Amygdala (tissue), 56 donors: ENCODE results near the gene SCN8A.
"Not testable (repeated sequence)": the region's sequence is repeated elsewhere in the genome, so short reads cannot be mapped to it uniquely, and the experiment has no call there.

ENCODE experiments used
- DNase-seq, 56 donors: peaks; one replicate each; lab custom pipeline; 2025; lab: John Stamatoyannopoulos, UW

Gene SCN8A

DNA sequence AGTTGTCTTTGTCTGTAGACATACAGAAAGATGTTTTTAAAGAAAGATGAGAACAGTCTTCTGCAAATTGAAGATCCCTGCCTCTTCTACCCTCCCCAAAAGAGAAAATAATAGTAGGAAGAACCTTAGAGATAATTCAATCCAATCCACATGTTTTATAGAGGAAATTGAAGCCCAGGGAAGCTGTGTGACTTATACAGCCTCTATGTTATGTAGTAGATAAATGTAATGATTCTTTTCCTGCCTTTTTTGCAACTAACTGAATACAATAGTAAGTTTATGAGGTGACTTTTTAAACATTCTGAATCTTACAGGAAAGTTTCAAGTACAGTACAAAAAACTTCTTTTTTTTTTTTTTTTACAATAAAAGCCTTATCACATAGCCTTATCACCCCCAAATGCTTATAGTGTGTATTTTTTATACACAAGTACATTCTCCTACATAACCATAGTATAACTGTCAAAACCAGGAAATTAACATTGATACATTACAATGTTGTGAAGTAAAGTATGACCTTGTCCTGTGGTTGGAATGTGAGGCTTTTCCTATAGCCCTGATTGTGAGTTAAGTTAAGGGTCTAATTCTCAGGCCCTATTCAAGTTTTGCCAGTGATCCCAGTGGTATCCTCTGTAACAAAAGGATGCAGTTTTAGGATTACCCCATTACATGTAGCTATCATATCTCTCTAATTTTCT, 163.1 kb downstream of the SCN8A start:
- no peak for DNase-seq

GRCh38 chr12:51755251-51755650, 164.2 kb downstream of the SCN8A start:
- no peak for DNase-seq

DNA sequence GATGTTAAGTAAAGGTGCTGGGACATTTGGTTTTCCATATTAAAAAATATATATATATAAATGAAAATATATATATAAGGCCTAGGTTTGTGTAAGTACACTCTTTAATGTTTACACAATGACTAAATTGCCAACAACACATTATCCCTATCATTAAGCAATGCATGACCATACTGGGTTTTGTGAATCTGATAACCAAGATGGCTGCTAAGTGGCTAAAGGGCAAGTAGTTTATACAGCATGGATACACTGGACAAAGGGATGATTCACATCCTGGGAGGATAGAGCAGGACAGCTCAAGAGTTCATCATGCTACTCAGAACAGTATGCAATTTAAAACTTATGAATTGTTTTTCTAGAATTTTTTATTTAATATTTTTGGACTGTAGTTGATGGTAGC, 168.1 kb downstream of the SCN8A start:
- DNase-seq = no peak

- no peak for DNase-seq
Measured at GRCh38 chr12:51759695-51760094, 168.7 kb downstream of the SCN8A start.

DNA sequence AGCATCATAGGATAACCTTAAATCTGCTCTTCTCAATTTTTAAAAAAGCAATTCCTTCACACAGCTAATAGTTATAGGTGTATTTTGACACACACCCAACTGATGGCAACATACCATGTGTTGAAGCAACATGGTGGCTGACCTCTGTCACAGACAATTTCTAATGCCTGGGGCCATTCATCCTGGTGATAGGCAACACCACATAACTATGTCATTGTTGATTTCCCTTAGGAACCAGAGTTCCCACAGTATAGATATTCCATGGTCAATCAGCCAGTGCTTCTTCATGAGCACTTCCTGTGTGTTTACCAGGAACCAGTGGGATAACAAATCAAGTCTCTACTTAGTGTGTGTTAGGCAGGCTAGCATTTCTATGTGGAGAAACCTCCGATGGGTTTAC, 169.2 kb downstream of the SCN8A start:
- DNase-seq = no peak

DNA sequence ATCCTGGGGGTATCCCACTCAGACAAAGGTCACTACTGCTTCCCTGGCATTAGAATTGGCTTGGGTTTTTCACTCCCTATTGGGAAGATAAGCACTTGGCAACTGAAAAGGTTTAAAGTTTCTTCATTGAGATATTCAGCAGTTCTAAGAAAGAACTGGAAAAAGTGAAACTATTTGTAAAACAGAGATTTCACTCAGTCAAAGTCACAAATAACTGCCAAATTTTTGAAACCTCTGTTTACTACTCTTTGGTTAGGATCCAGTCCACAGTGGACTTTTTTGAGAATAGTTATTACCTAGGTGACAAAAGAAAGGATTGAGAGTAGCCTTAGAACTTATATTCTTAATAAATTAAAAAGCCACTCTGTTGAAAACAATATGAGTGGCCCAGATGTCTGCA, 172.7 kb downstream of the SCN8A start:
- DNase-seq = no peak

GRCh38 chr12:51766067-51766676, 175.1 kb downstream of the SCN8A start:
- no peak for DNase-seq

DNA sequence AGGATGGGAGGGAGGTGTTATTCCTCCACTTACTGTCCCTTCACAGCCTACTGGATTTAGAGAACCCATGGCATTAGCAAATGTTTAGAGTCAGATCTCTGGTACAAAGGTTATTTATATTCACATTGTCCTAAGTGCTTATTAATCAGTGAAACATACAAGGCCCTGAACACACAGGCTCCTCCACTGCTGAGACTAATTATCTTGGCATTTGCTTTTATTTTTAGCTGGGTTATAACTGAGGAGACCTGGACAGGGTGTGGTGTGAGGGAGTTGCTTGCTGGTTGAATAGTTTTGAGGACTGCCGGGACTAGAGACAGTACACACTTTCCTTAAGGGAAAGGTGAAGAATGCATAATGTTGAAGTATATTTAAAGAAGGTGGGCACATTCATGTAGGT, 180.0 kb downstream of the SCN8A start:
- no peak for DNase-seq

GRCh38 chr12:51773145-51773869, 182.3 kb downstream of the SCN8A start:
- no peak for DNase-seq

- no peak for DNase-seq
Measured at GRCh38 chr12:51774933-51775332, 183.9 kb downstream of the SCN8A start.

DNA sequence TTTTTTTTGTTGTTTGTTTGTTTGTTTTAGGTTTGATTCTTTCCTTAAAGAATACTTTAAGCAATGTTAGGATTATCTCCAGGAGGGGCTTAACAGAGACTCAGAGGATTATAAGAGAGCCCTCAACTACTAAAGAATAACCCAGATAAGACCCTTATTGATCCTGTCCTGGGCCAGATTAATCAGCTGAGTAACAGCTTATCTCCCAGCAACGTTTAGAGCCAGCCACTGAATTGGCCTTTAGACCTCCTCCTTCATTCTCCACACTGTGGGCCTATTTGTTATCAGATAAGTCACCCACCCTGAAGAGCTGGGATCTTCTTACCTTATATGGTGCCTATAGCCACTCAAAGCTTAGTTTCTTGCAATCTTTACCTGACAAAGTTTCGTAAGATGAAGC, 186.4 kb downstream of the SCN8A start:
- no peak for DNase-seq

DNA sequence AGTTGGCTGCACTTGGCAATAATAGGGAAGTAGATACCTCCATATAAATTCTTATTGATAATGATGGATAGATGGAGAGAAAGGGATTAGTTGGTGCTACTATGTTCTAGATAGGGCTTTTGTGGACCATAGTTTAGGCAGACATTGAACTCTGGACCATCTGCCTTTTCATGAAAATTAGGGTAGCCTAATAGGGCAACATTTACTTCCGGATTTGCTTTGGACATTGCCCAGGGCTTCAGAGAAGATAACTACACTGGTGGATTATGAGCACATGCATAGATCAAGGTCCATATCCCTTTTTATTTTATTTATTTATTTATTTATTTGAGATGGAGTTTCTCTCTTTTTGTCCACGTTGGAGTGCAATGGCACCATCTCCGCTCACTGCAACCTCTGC, 186.9 kb downstream of the SCN8A start:
- DNase-seq = no peak

DNA sequence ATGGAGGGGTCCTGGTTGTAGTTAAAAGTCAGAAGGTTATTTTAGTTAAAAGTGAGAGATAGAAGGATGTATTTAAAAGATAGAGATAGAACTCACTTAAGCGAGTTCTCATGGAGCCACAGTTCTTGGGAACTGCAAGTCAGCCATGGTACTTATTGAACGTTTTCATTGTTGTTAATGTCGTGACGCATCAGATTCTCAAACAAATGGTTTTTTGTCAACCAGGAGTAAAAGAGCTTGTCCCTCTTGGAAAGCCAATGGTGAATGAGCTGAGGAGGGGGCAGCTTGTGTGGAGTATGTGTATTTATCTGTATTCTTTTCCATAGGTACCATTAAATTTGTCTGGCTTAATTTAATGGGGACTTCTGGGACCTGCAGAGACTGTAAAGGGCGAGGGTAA, 188.8 kb downstream of the SCN8A start:
- no peak for DNase-seq

DNA sequence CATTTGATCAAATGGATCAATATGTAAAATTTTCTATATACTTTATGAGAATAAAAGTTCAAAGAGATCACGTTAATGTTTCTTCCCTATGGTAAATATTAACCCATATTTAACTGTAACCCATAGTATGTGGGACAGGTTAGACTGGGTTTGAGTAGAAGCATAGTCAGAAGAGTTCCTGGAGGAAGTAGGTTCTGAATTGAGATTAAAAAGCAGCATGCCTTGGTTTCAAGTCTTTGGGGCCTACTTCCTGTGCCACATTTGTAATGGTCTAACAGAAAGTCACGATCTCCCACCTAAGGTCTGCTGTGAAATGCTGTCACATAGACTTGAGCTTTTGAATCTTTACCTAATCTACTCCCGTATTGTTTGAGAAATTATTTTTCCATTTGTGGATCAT, 193.7 kb downstream of the SCN8A start:
- no peak for DNase-seq

DNA sequence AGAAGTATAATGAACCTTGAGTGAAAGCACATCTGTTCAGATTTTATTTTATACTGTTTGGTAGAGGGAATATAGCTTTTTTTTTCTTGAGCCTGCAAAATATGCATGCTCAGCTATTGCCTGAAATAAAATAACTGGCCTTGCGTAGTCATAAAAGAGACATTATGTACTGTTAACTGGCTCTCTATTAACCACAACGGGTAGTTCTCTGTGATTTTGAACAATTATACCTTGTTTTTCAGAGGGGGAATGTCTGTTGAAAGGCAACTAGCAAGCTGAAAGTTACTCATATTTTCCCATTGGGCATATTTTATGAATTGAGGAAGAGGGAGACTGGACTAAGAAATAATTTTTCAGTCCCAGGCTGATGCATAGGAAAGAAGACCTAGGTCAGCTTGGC, 194.9 kb downstream of the SCN8A start:
- DNase-seq = no peak

DNA sequence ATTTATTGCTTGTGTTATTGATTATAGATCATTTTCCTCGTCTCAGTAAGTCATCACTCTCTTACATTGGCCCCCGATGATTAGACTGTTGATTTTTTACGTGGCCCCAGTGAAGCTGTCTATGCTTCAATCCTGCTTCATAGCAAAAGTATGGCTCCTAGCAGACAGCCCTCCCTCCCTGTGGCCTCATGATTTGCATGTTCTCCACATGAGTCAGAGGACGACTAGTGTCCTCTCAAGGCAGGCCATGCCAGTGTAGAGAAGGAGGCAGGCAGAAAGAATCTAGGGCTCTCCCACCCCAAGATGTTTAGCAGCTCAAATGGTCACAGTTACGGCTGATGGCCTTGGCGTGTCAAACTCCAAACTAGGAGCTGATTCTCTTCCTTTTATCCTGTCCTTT, 197.8 kb downstream of the SCN8A start:
- no peak for DNase-seq

DNA sequence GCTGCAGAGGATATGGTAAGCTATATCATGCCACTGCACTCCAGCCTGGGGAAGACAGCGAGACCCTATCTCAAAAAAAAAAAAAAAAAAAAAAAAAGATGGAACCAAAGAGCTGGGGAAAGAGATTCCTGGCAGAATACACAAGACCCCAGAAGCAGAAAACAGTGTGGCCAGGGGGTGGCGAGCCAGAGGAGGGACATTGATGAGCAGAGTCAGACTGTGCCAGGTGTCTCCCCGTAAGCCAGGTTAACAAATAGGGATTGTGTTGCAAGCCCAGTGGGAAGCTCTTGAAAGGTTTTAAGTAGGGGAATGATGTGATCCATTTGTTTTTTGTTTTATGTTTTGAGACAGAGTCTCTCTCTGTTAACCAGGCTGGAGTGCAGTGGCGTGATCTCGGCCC, 201.4 kb downstream of the SCN8A start:
- no peak for DNase-seq

- no peak for DNase-seq
Measured at GRCh38 chr12:51793201-51793600, 202.2 kb downstream of the SCN8A start.

- DNase-seq = no peak
Measured at GRCh38 chr12:51797301-51797700, 206.3 kb downstream of the SCN8A start.

DNA sequence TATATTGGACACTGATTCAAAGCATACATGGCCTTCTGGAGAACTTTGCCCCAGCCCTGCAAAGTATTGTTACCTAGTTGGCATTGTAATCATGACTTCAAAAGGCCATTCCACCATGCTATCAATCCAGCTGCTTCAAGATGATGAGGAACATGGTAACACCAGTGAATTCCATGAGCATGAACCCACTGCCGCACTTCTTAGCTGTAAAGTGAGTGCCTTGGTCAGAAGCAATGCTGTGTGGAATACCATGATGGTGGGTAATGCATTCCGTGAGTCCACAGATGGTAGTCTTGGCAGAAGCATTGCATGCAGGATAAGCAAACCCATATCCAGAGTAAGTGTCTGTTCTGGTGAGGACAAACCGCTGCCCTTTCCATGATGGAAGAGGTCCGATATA, 207.0 kb downstream of the SCN8A start:
- not testable (repeated sequence) for DNase-seq

- DNase-seq = no peak
Measured at GRCh38 chr12:51798501-51798900, 207.5 kb downstream of the SCN8A start.

- no peak for DNase-seq
Measured at GRCh38 chr12:51801027-51801426, 210.0 kb downstream of the SCN8A start.
